GM21367 (cell line): ENCODE measurements around the gene WFDC12.

Experiments
- ATAC-seq: cut with Tn5 transposase; IDR thresholded peaks from one replicate; pipeline ENCODE4 v1.9.1; 2021; ENCODE audit not compliant: unreplicated experiment

Gene WFDC12

DNA sequence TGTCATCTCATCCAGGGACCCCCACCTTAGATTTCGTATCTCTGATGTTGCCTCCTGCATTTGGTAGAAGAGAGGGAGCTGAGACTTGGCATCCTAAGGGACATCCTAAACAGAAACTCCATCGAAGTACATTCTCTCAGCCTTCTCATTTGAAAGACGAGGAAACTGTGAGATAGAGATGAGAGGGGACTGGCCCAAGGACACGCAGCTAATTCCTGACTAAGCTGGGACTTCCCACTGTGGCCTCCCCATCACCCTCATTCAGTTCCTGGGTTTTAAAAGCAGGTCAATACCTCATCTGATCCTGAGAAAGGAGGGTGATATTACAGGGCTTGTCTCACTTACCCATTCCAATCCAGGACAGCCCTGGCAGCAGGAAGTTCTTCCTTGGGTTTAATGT, 8.4 kb downstream of the WFDC12 start:
- ATAC-seq = no peak

DNA sequence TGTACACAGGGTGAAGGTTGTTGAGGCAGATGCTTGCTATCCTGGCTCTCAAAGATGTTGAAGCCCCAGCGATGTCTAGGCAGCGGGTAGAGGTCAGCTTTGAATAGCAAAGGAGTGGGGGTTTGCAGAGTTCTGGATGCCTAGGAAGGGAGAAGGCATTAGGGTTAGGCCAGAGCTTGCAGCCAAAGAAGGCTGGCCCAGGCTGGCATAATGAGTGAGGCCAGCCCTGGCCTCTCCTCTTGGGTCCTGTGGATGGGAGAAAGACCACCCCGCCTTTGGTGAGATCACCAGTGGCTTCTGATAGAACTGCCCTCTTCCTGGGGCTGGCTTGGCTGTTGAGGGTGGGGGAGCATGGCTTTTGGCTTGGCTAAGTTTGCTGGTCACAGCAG, 8.9 kb downstream of the WFDC12 start:
- ATAC-seq = no peak

DNA sequence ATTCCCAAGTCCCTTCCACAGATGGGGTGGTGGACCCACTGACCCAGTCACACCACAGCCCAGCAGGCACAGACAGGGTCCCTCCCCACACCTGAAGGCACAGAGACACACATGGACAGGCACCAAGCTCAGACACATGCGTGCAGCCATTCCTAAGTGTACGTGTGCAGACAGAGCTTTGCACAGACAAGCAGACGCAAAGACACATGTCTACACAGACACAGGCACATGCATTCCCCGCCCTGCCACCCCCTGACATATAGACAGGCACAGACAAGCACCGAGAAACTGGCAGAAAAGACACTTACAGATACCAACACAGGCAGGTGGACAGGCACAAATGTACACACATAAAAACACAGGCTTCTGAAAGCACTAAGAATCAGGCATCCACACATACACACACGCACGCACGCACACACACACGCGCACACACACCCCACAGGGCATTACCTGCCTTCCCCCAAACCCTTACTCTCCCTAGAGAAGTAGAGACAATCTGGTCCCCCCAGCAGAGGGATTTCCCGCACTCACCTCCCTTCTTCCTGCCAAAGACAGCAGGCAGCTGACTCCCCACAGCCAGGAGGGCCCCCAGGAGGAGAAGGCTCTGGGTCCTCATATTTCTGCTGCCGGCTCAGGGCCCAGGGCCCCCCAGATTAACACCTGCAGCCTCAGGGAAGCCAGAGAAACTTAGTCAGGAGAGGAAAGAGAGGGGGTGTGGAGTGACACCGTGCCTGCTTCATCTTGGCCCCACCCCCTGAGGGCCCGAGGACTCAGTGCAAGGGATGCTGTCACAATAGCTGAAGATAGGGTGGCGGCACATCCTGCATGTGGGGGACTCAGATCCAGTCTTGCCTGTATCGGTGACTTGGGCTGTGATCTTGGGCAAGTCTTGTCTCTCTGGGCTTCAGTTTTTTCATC, 9.5 kb downstream of the WFDC12 start, which contains the start of gene WFDC5:
Gene WFDC5 (minus strand): TSS at position 710 of the 921 bp plus-strand sequence. CDS start 91 bp downstream, at position 619.
- no peak for ATAC-seq

DNA sequence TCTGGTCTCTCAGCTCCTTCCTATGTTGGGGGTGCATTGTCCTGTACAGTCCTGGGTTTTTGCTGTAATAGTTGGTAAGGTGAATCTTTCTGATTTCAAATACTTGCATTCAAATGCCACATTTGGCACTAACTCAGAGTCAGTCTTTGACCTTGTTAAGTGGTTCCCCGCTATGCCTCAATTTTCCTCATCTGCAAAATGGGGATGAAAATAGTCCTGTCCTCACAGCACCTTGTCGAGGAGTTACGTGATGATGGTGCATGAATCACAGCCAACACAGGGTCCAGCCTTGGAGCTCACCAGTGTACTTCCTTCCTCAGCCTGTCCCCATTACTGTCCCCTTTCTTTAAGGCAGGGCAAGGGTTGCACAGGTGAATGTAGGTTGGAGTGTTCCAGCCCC, 10.4 kb downstream of the WFDC12 start:
- ATAC-seq = no peak

DNA sequence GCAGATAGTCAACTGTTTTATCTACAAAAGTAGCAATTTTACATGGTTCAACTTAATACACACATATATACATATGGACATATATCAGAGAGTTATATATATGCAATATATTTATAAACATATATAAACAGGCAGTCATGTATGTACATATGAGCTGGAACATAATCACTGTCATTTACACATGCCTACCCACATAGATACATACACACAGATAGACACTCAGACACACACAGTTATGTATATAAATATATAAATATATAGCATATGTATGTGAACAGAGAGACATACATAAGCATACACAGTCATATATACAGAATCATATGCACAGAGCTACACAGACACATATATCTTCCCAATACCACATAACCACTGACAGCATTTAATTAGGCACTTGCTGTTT, 11.5 kb downstream of the WFDC12 start:
- ATAC-seq = no peak

DNA sequence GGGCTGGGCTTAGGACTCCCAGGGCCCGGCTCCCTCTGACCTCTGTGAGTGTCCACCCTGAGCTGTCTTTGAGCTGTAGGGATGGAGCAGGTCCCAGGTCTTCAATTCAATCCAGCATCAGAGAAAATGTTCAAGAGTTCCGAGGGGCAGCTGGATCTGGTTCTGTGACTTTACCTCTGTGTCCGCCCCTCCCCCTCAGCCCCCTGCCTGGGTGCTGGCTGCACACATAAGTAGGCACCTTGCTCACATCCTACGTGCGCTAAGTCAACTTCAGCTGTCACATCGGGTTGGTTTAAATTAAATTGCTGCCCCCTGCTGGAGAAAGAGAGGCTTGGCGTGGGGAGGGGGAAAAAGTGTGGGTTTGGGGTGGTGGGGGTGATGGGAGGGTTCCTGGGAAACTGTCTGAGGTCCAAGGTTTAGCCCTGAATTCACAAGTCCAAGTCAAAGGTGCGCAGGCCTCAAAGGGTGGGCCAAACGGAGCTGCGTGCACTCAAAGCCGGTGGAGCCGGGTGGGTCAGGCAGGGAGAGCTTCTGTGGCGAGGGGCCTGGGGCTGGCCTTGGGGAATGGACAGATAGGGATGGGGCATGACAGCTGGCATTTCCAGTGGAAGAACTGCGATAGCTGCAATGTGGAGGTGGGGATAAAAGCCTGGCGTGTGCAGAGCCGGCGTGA, 12.3 kb downstream of the WFDC12 start:
- no peak for ATAC-seq

DNA sequence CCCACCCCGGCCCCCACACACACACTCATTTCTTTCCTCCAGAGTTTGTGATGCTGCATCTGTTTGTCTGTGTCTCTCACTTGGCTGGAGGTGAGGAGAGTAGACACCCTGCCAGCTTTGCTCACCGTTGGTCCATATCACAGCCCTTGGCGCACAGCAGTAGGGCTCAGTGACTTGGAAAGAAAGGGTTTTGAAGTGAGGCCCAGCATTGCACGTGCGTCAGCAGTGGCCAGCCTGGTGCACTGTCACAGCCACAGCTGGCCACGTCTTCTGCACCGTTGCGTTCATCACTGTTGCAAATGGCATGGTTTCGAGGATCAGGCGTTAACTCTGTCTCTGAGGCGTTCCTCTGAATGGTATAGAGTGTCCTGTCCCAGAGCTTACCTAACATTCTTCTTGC, 13.0 kb downstream of the WFDC12 start:
- ATAC-seq = no peak

DNA sequence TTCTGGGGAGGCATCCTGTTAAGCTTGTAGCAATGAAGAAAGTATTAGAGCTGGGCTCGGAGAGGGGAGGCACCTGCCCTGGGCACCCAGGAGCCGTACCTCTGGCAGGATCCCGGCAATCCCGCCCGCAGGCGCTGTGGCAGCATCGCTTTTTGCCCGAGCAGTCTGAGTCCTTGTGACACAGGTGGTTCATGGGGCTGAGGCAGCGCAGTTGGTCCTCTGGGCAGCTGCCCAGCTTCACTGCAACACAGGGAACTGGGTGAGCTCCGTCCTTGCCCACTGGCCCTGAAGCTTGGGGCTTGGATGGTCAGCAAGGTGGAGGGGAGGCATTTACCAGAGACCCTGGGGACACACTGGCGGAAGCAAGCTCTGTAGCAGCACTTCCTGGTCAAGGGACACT, 14.0 kb downstream of the WFDC12 start:
- no peak for ATAC-seq

DNA sequence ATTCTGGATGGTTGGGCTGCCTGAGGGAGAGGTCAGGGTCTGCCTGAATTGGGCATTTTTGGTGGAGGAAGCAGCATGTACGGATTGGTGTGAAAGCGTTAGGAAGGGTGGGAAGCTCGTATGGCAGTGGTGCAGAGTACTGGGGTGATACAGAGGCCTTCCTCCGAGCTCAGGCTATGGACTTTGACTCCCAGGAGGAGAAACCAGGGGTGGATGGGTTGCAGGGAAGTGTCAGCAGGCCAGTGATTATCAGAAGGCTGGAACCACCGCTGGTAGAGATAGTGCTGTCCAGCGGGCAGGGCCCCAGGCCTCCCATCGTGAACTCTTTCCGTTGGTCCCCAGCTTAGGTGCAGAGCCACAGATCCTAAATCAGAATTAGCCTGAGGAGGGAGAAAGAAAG, 14.6 kb downstream of the WFDC12 start:
- ATAC-seq = no peak

DNA sequence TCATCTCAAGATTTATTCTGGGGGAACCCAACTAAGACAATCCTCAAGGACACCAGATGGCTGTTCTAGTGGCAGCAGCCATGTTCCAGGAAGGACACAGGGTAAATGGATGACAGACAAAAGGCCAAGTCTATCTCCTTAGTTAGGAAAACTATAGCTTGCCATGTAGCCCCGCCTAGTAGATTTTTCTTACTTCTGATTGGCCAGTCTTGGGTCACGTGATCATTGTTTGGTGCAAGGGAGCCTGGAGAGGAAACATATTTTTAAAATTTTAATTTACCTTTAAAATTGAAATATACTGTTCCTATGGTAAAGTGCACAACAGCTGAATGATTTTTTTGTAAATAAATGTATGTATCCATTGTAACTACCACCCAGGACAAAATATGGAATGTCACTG, 18.9 kb downstream of the WFDC12 start:
- no peak for ATAC-seq

DNA sequence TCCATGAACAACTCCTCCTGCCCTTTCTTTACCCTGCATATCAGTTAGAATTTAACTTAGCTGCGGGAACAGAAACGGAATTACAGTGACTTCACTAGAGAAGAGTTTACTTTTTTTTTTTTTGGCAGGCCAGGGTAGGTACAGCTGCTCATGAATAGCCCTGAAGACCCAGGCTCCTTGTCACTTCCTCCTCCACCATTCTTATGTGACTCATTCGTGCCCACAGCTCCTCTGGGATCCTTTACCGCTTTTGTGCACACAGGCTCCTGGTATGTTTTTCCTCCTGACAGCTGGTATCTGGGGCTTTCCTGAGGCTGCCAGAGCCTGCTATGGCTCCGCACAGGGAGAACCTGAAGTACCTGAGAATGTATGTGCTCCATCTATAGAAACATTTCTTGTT, 19.5 kb downstream of the WFDC12 start:
- no peak for ATAC-seq

DNA sequence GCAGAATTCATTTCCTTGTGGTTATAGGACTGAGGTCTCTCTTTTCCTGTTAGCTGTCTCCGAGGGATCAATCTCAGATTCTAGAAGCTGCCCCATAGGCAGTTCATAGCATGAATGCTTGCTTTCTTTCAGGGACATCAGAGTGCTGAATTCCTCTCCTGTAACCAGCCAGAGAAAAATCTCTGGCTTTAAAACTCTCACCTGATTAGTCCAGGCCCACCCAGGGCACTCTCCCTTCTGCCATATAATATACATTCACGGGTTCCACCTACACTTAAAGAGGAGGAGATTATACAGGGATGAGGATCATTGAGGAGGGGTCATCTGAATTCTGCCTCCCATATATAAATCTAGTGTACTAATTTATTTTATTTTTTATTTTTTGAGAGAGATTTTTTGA, 21.2 kb downstream of the WFDC12 start:
- ATAC-seq = no peak

DNA sequence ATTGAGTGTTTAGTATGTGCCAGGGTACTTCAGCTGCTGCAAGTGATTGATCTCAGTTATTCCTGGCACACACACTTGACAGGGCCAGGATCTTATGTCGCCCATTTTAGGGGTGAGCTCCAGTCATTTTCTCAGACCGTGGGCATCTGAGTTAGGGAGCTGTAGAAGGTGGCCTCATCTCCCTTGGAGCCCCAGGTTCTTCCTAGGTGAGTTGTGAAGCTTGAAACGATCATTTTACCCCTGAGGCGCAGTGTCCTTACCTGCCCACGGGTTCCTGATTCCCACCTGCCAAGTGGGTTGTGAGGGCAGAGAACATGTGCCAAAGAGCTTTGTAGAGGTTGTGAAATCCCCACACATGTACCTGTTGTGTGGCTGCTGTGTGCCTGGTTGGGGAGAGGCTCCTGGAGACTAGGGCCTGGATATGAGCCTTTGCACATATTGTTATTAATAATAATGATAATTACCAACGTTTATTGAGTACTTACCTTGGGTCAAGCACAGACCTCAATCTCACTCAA, 22.9 kb downstream of the WFDC12 start:
- ATAC-seq = no peak

DNA sequence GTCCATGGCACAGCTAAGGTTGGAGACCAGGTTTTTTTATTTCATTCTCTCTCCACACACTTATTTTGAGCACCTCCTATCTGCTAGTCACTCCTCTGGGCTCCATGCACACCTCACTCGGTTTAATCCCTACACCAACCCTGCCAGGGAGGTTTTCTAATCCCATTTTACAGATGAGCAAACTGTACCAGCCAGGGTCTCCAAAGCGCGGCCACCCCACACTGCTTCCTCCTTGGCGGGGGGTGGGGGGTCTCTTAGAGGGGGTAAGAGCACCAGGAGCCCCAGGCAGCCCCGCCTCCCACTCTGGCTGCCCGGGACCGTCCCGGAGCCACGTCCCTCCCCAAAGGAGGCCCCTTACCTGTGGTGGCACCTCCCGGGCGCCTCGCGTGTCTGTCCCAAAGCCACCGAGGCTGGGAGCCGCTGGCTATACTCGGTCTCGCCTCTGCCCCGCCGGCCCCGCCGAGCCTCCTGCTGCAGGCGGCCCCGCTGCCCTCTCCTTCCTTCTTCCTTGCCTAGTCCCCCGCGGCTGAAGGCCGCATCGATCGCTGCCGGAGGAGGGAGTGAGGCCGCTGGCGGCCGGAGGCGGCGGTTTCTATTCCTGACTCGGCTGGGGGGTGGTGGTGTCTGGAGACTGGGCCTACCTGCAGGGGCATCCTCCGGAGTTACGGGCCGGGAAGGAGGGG, 23.6 kb downstream of the WFDC12 start, which contains the start of gene KCNS1:
Gene KCNS1 (minus strand): TSS at position 565 of the 683 bp plus-strand sequence. CDS start 1,891 bp downstream, outside the sequence.
- ATAC-seq = no peak

DNA sequence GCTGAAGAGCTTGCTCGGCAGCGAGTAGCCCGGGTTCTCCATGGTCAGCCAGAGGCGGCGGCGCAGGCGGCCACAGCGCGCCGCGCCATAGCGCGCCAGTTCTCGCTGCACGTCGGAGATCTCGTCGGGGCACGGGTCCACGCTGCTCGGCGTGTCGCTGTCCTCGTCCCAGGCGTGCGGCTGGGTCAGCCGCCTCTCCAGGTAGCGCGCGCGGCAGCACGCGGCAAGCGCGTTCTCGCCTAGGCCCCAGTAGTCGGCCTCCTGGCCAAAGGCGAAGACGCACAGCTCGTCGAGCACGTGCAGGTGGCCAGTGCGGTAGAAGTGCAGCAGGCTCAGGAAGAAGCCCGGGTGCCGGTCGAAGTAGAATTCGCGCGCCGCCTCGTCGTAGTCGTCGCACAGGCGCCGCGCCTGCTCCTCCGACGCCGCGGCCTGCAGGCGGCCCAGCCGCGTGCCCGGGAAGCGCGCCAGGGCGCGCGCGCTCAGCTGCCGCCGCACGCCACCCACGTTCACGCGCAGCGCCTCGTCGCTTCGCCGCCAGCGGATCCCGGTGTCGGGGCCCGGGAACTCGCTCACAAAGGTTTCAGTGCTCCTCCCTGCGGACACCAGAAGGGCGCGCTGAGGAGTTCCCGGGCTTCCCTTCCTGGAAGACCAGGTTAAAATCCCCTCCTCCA, 26.0 kb downstream of the WFDC12 start:
- ATAC-seq = no peak

DNA sequence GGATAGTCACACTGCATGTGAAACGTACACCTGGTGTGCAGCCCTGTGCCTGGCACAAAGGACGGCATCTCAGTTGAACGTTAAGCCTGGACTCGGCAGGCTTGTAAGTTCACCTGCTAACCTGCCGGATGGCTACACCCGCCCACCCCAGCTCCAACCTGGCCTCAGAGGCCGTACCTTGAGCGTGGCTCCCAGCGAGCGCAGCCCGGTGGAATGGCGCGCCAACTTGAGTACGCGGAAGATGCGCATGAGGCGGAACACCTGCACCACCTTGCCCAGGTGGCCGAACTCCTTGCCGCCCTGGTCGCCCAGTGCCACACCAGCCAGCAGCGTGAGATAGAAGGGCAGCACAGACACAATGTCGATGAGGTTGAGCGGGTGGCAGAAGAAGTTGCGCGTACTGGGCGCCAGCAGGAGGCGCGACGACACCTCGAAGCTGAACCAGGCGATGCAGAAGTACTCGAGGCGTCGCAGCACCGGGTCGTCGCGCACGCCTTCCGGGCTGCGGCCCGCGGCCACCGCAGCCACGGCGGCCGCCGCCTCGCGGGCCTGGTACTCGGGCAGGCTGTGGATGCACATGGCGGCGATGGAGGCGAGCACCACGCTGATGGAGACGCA, 26.7 kb downstream of the WFDC12 start:
- ATAC-seq = no peak

DNA sequence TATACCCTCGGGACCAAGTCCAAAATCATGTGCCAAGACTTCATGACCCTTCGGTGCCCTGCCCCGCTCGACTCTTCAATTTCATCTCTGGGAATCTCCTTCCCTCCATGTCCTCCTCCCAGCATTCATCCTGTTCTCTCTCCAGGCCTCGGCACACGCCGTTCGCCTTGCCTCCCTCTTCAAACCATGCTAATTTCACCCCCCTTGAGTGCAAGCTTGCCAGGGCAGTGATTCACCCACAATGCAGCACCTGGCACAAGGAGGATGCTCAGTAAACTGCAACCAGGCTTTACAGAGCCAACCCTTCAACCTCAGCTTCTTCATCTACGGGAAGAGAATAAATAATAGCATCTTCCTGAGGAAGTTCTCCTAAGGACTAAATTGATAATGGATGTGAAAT, 27.5 kb downstream of the WFDC12 start:
- no peak for ATAC-seq

DNA sequence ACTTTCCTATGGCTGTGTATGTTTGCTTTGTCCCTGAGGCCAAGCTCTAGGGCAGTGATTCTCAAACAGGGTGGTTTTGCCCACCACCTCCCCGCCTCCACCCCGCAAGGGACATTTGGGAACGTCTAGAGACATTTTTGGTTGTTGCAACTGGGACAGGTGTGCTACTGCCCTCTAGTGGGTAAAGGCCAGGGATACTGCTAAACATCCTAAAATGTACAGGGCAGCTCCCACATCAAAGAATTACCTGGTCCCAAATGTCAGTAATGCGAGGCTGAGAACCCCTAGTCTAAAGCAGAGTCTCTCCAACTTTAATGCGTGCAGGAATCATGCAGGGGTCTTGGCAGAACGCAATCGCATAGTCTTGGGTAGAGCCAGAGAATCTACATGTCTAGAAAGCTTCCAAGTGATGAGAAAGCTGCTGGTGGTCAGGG, 28.4 kb downstream of the WFDC12 start:
- no peak for ATAC-seq

DNA sequence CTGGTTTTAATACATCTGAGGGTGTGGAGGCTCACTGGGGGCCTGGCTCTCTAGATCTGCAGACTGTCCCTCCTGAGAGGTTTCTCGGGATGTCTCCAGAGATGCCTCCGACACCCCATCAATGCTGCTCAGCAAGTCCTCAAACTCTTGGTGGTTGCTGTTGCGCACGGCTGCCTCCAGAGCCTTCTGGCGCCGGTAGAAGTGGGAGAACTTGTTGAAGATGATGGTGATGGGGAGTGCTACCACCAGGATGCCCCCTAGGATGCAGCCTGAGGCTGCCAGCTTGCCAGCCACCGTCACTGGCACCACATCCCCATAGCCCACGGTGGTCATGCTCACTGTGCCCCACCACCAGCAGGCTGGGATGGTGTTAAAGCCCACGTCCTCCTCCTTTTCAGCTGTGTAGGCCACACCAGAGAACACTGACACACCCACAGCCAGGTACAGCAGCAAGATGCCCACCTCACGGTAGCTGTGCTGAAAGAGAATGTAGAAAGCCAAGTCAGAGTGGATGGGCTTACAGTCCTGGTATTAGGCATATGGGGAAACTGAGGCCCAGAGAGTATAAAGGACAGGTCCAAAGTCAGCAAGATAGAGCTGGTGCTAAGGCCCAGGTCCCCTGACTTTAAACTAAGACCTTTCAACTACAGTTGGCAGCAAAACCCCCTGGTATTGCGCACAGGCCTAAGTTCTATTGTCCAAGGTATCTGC, 29.2 kb downstream of the WFDC12 start:
- ATAC-seq = no peak

DNA sequence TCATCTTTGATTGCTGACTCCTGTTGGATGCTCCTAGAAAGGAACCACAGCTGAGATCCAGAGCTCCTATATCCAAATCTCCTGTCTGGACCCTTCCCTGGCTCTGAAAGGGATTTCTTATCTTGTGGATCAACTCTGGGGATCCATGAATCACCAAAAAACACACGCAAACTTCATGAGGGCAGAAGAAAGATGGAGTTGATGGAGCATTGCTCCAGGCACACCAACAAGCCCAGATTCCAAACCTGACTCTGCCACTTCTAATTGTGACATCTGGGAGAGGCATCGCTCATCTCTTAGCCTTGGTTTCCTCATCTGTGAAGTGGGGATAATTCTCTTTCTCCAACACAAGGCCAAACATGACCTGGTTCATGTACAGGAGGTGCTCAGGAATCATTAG, 30.1 kb downstream of the WFDC12 start:
- ATAC-seq = no peak
